ENCODE results near the gene TMEM63C.

TMEM63C gene

GRCh38 chr14:77213679-77214016 lies 32.0 kb downstream of the TMEM63C start:
- no peak for TF ChIP-seq GLIS3 (CRISPR knock-in tag; IDR thresholded peaks at IDR 0.05)
- TF ChIP-seq CSDC2 (CRISPR knock-in tag; IDR thresholded peaks at IDR 0.05), result no peak
- no peak for TF ChIP-seq ZFP3 (CRISPR knock-in tag; IDR thresholded peaks at IDR 0.05)
- no peak for TF ChIP-seq CREB5 (CRISPR knock-in tag; IDR thresholded peaks at IDR 0.05; ENCODE audit: low read depth)
- TF ChIP-seq ZNF70 (CRISPR knock-in tag; IDR thresholded peaks at IDR 0.05), result no peak
- TF ChIP-seq, protein P1, sequence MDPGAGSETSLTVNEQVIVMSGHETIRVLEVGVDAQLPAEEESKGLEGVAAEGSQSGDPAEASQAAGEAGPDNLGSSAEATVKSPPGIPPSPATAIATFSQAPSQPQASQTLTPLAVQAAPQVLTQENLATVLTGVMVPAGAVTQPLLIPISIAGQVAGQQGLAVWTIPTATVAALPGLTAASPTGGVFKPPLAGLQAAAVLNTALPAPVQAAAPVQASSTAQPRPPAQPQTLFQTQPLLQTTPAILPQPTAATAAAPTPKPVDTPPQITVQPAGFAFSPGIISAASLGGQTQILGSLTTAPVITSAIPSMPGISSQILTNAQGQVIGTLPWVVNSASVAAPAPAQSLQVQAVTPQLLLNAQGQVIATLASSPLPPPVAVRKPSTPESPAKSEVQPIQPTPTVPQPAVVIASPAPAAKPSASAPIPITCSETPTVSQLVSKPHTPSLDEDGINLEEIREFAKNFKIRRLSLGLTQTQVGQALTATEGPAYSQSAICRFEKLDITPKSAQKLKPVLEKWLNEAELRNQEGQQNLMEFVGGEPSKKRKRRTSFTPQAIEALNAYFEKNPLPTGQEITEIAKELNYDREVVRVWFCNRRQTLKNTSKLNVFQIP (CRISPR knock-in tag; IDR thresholded peaks at IDR 0.05; ENCODE audit: borderline replicate concordance, low read depth), result no peak
- TF ChIP-seq PPARA (CRISPR knock-in tag; IDR thresholded peaks at IDR 0.05; ENCODE audit: borderline replicate concordance), result no peak
- TF ChIP-seq BACH2 (CRISPR knock-in tag; IDR thresholded peaks at IDR 0.05; ENCODE audit: borderline replicate concordance), result no peak
- TF ChIP-seq SNAI2 (CRISPR knock-in tag; IDR thresholded peaks at IDR 0.05), result no peak
- no peak for TF ChIP-seq OSR1 (CRISPR knock-in tag; IDR thresholded peaks at IDR 0.05)
- TF ChIP-seq CSRNP3 (CRISPR knock-in tag; IDR thresholded peaks at IDR 0.05), result no peak
- TF ChIP-seq ZFP30 (CRISPR knock-in tag; IDR thresholded peaks at IDR 0.05), result no peak
- ATAC-seq, result no peak

- TF ChIP-seq ZC3H10 (CRISPR knock-in tag; IDR thresholded peaks at IDR 0.05) (no peak), SNAI2 (CRISPR knock-in tag; IDR thresholded peaks at IDR 0.05) (no peak), ZNF70 (CRISPR knock-in tag; IDR thresholded peaks at IDR 0.05) (no peak), RARB (CRISPR knock-in tag; IDR thresholded peaks at IDR 0.05) (no peak), BACH2 (CRISPR knock-in tag; IDR thresholded peaks at IDR 0.05; ENCODE audit: borderline replicate concordance) (no peak)
- no peak for ATAC-seq
These were observed 32.6 kb downstream of the TMEM63C start for GRCh38 chr14:77214216-77214615.

GRCh38 chr14:77217551-77217950 lies 36.0 kb downstream of the TMEM63C start:
- TF ChIP-seq OSR1 (CRISPR knock-in tag; IDR thresholded peaks at IDR 0.05), result no peak
- no peak for TF ChIP-seq RARB (CRISPR knock-in tag; IDR thresholded peaks at IDR 0.05)
- no peak for TF ChIP-seq CSRNP3 (CRISPR knock-in tag; IDR thresholded peaks at IDR 0.05)
- ATAC-seq, result no peak

DNA sequence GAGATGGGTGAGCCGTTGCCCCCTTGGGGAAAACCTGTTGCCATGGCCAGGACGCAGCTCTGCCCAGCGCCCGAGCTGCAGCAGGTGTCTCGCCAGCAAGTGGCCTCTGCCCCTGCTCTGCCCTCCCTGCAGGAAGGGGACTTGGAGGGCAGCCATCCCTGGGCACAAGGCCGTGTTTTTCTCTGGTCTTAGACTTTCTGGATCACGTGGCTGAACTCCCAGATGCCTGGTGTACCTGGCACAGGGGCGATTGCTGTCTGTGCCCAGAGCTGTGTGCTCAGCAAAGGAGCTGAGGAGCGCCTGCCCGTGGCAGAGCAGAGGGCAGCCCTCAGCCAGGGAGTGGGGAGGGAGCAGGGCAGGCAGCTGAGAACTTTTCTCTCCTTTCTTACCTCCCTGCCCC lies 38.0 kb downstream of the TMEM63C start:
- TF ChIP-seq CSDC2 (CRISPR knock-in tag; IDR thresholded peaks at IDR 0.05) (no peak), TOX (CRISPR knock-in tag; IDR thresholded peaks at IDR 0.05; ENCODE audit: borderline replicate concordance) (no peak), BACH2 (CRISPR knock-in tag; IDR thresholded peaks at IDR 0.05; ENCODE audit: borderline replicate concordance) (no peak), ZFP3 (CRISPR knock-in tag; IDR thresholded peaks at IDR 0.05) (no peak), CSRNP3 (CRISPR knock-in tag; IDR thresholded peaks at IDR 0.05) (no peak), ARNTL (CRISPR knock-in tag; IDR thresholded peaks at IDR 0.05; ENCODE audit: borderline replicate concordance, low read depth) (no peak), TSHZ2 (CRISPR knock-in tag; IDR thresholded peaks at IDR 0.05) (no peak), ESRRG (CRISPR knock-in tag; IDR thresholded peaks at IDR 0.05) (no peak), ZFP30 (CRISPR knock-in tag; IDR thresholded peaks at IDR 0.05) (no peak), CREB5 (CRISPR knock-in tag; IDR thresholded peaks at IDR 0.05; ENCODE audit: low read depth) (no peak)
- no peak for ATAC-seq
